GM19193 (cell line): Measurements from ENCODE around the gene ING2.

Experiments
- POLR2A ChIP-seq: IDR thresholded peaks from 4 replicates; pipeline ENCODE4 v1.6.1; 2011; ENCODE audit not compliant: insufficient read depth, insufficient read length; ENCODE audit errors: extremely low read depth

The ING2 gene

GRCh38 chr4:183504930-183505610, at the start of gene ING2:
ING2 (plus strand) TSS chr4:183505058; CDS start chr4:183505196, 138 bp downstream.
- no peak for TF ChIP-seq POLR2A

- no peak for TF ChIP-seq POLR2A
These were observed 49.2 kb upstream of the ING2 start for GRCh38 chr4:183455431-183456195.

DNA sequence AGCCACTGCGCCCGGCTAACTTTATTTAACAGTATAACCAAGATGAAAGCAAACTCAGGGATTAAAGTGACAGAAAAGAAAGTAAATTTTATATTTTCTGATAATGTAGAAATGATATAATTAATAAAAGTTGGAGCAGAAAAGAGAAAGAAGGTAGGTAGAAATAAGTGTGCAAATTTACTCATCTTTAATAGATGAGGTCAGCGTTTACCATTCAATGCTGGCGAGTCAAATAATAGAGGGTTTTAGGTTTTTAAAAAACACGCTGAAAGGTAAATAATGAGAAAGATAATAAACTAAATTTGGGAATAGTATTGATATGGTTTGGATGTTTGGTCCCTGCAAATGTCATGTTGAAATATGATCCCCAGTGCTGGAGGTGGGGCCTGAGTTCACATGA, 46.9 kb upstream of the ING2 start:
- TF ChIP-seq POLR2A, result no peak

DNA sequence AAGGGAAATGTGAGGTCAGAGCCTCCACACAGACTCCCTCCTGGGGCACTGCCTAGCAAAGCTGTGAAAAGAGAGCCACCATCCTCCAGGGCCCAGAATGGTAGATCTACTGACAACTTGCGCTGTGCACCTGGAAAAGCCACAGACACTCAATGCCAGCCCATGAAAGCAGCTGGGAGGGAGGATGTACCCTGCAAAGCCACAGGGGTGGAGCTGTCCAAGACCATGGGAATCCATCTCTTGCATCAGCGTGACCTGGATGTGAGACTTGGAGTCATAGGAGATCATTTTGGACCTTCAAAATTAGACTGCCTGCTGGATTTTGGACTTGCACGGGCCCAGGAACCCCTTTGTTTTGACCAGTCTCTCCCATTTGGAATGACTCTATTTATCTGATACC, 37.6 kb upstream of the ING2 start:
- TF ChIP-seq POLR2A, result no peak

GRCh38 chr4:183468210-183469095, 36.4 kb upstream of the ING2 start:
- no peak for TF ChIP-seq POLR2A

DNA sequence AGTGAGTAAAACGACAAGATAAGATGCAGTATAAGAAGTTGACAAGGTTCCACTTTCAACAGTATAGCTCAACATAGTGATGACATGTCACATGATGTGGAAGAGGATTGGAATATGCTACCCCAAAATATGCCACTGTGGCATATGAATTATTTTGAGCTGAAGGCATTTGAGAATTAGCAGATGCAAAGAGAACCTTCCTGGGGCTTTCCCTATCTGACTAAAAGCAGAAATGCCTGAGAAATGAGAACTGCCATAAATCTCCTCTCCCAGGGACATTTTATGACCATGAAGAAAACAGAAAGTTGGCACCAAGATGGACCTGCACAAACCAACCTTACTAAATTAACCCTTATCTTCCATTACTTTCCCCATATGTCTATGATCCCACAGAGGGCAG, 35.6 kb upstream of the ING2 start:
- TF ChIP-seq POLR2A, result no peak

- TF ChIP-seq POLR2A, result no peak
These were observed 34.9 kb upstream of the ING2 start for GRCh38 chr4:183469936-183470335.

DNA sequence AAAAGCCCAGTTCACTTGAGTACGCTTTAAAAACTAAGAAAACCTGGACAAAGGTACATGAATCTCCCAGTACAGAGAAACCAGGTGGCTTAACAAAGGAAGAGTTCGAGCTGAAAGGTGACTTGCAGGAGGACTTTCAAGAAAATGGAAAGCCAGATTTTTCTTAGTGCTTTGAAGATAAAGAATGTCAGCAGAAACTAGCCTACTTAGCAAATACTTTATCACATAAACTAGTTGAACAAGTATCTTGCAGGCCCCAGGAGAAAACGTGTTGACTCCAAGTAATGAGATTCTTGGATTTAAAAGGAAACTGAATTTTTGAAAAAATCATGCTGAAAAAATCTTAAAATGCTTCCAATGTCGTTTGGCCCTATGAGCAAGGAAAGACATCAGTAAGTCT, 34.0 kb upstream of the ING2 start:
- no peak for TF ChIP-seq POLR2A

DNA sequence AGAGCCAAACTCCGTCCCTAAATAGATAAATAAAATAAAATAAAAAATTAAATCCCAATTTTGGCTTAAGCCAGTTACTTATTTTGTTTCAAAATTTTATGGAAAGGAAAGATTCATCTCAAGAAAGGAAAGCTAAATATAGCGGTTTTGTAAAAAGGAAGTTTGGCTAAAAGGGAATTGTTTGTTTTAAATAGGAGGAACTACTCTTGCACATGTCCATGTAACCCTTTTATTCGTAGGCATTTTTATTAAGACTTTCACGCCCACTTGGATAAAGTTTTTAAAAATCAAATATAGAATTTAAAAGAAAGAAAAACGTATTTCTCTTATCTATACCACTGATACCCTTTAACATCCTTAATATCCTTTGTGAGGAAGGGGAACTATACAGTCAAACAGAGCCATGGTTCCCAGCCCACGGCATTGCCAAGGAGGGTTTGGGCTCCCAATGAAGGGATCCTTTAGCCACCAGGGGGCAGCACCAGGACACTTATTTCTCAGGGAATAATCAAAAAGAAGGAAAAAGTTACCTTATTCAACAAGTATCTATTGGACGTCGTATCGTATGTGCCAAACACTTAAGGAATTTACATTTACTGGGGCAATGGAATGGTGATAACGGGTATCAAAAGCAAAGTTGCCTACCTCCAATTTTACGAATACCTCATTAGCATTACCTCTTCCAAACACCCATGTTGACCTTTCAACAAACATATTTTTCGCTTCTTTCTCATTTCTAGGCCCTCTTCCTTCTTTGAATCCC, 32.7 kb upstream of the ING2 start:
- TF ChIP-seq POLR2A, result no peak

DNA sequence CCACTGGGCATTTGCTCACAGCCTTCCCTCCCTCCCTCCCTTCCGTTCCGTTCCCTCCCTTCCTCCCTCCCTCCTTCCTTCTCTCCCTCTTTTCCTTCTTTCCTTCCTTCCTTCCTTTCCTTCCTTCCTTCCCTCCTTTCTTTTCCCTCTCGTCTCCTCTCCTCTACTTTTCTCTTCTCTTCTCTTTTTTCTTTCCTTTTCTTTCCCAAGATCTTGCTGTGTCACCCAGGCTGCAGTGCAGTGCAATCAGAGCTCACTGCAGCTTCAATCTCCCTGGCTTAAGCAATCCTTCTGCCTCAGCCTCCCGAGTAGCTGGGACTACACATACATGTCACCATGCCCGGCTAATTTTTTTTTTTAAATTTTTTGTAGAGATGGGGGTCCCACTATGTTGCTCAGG, 26.7 kb upstream of the ING2 start:
- TF ChIP-seq POLR2A, result no peak

DNA sequence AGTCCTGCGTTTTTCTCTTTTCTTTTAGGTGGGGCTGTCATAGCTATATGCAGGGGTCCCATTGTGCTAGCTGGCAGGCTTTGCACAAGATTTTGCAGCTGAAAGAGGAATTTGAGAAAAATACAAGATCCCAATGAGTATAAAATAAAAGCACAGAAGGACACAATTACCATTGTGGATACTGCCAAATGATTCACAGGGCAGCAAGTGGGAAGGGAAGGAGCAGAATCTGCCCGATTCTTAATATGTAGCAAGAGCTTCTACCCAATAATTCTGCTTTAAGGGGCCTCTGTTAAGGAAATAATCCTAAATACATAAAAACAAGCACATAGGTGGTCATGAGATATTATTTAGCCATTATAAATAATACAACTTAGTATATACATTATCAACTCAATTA, 25.9 kb upstream of the ING2 start:
- no peak for TF ChIP-seq POLR2A

DNA sequence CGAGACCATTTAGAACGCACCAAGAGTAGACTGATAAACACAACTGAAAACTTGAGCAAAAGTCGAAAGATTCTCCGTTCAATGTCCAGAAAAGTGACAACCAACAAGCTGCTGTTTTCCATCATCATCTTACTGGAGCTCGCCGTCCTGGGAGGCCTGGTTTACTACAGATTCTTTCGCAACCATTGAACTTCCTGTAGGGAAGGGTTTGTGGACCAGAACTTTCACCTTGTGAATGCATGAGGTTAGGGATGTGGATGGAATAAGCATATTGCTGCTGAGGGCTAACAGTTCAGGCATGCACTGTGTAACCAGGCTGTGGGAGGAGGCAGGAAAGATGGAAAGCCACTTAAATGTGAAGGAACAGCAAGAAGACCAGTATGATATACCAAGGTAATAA, 20.9 kb upstream of the ING2 start:
- TF ChIP-seq POLR2A, result no peak

DNA sequence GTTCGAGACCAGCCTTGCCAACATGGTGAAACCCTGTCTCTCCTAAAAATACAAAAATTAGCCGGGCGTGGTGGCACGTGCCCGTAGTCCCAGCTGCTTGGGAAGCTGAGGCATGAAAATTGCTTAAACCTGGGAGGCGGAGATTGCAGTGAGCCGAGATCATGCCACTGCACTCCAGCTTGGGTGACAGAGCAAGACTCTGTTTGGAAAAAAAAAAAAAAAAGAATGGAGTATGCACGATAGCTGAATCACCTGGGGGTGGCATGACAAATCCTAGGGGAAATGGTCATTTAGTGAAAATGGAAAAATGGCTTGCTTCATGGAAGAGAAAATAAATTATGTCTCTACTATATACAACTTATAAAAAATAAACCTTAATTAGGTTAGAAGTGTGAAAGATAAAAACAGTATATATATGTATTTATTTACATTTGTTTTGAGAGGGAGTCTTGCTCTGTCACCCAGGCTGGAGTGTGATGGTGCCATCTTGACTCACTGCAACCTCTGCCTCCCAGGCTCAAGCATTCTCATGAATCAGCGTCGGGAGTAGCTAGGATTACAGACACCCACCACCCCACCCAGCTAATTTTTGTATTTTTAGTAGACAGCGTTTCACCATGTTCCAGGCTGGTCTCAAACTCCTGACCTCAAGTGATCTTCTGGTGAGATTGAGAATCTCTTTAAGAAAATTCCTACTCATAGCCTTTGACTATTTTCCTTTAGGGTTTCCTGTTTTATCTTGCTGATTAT, 19.3 kb upstream of the ING2 start:
- no peak for TF ChIP-seq POLR2A

DNA sequence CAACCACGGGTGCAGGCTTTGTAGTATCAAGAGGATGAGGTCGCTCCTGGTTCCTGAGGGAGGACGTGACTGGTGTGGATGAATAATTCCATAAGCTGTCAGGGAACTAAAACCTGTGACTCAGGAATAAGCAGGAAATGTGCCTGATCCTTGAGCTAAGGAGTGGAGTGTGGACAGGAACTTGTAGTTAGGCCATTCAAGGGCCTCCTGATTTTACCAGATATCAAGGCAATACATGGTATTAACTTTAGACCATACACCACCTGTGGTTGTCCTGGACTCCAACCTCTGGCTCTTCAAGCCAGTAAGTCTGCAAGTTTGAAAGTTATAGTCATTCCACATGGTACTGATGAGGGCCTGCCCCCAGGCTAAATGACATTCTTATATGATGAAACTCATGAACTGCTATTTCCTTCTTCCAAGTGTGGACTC, 12.1 kb upstream of the ING2 start:
- TF ChIP-seq POLR2A, result no peak
